GM21526 (cell line): ENCODE results near the gene WWC2.

Experiments used
- ATAC-seq: cut with Tn5 transposase; IDR thresholded peaks from one replicate; pipeline ENCODE4 v1.9.1; 2021; ENCODE audit warnings: moderate library complexity; ENCODE audit not compliant: unreplicated experiment, low FRiP score

WWC2 gene

GRCh38 chr4:183164963-183165362 is 65.9 kb downstream of the WWC2 start:
- ATAC-seq: no peak

GRCh38 chr4:183165376-183165775 is 66.3 kb downstream of the WWC2 start:
- ATAC-seq: no peak

GRCh38 chr4:183170894-183171293 is 71.8 kb downstream of the WWC2 start:
- ATAC-seq: no peak

- ATAC-seq: no peak
Observed at GRCh38 chr4:183171484-183172267, 72.6 kb downstream of the WWC2 start.

- no peak for ATAC-seq
Observed at GRCh38 chr4:183172881-183173280, 73.8 kb downstream of the WWC2 start.

- no peak for ATAC-seq
Observed at GRCh38 chr4:183173580-183174526, 74.8 kb downstream of the WWC2 start.

GRCh38 chr4:183175631-183176232 is 76.7 kb downstream of the WWC2 start:
- no peak for ATAC-seq

- ATAC-seq: no peak
Observed at GRCh38 chr4:183177001-183177400, 77.9 kb downstream of the WWC2 start.

- no peak for ATAC-seq
Observed at GRCh38 chr4:183178201-183178600, 79.1 kb downstream of the WWC2 start.

GRCh38 chr4:183180096-183180495 is 81.0 kb downstream of the WWC2 start:
- ATAC-seq: no peak

- no peak for ATAC-seq
Observed at GRCh38 chr4:183180621-183181020, 81.6 kb downstream of the WWC2 start.

- no peak for ATAC-seq
Observed at GRCh38 chr4:183181081-183181480, 82.0 kb downstream of the WWC2 start.

- no peak for ATAC-seq
Observed at GRCh38 chr4:183182873-183183725, 84.0 kb downstream of the WWC2 start.

- no peak for ATAC-seq
Observed at GRCh38 chr4:183183906-183184535, 85.0 kb downstream of the WWC2 start.

GRCh38 chr4:183185018-183185417 is 86.0 kb downstream of the WWC2 start:
- peak; percentile 62 for ATAC-seq

- ATAC-seq: no peak
Observed at GRCh38 chr4:183185559-183185958, 86.5 kb downstream of the WWC2 start.

GRCh38 chr4:183186813-183187212 is 87.8 kb downstream of the WWC2 start:
- no peak for ATAC-seq

- no peak for ATAC-seq
Observed at GRCh38 chr4:183190900-183191527, 92.0 kb downstream of the WWC2 start.

GRCh38 chr4:183191630-183192029 is 92.6 kb downstream of the WWC2 start:
- no peak for ATAC-seq
